ENCODE results near the gene SUPT3H.
"Not testable (repeated sequence)": the region's sequence is repeated elsewhere in the genome, so short reads cannot be mapped to it uniquely, and the experiment has no call there.

Gene SUPT3H

GRCh38 chr6:44949596-44950201 is 428.0 kb downstream of the SUPT3H start:
- DNase-seq (ENCODE audit: low read depth) = no peak

DNA sequence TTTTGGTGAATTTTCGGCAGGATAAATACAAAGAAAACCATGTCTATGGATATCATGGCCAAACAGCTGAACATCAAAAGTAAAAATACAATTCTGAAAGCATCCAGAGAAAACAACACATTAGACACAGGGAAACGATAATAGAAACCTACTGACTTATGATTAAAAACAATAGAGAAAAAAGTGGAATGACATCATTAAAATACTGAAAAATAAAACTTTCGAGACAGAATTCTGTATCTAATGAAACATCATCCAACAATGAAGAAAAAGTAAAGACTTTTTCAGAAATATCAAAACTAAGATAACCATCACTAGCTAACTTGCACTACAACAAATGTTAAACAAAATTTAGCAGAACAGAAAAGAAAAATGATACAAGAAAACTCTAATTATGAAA is 434.2 kb downstream of the SUPT3H start:
- DNase-seq (ENCODE audit: low read depth) = no peak

DNA sequence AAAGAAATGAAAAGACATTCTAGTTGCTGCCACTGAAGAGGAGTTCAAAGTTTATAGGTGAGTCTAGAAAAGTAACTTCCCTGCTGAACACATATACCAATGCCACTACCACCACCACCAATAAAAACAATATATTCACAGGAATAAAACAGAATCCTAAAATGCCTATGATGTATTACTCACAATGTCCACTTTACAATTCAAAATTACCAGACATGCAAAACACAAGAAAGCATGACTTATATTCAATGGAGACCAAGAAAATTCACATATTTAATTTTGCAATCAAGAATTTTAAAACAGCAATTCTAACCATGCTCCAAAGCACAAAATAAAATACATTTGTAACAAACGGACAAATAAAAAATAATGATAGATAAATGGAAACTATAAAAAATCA is 434.9 kb downstream of the SUPT3H start:
- DNase-seq (ENCODE audit: low read depth) = no peak

- DNase-seq (ENCODE audit: low read depth) = no peak
These were observed 435.5 kb downstream of the SUPT3H start for GRCh38 chr6:44942201-44942600.

DNA sequence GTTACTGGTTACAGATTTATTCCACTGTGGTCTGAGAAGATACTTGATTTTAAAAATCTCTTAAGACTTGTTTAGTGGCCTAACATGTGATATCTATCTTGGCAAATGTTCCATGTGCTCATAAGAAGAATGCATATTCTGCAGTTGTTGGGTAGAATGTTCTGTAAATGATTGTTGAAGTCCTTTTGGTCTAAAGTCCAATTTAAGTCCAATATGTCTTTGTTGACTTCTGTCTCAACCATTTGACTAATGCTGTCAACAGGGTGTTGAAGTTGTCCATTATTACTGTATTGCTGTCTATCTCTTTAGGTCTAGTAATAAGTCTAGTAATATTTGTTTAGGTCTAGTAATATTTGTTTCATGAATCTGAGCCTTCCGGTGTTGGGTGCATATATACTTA is 437.4 kb downstream of the SUPT3H start:
- no peak for DNase-seq (ENCODE audit: low read depth)

DNA sequence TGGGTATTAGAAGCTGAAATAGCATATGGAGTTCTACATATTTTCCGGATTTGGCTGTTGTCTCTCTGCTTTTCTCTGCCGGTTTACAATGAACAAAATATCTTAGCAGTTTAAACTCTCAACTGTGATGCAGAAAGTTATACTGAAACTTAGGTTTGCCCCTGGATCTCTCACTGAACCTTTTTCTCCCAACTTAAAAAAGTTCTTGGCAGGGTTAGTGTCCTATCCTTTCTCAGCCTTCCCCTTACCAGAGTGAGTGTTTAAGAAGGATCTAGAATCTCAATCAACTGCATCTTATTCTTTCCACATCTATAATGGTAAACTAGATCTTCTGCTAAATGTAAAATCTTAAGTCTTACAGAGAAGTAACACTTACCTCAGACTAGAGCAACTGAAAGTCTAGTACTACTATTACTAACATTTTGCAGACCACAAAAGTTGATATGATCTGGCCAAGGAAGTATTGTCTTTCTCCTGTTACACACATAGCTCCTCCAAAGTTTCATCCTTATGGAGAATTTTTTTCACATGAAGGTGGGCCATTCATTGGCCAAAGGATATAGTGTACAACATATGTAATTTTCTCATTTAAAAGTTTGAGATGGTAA is 441.9 kb downstream of the SUPT3H start:
- DNase-seq (ENCODE audit: low read depth) = no peak

DNA sequence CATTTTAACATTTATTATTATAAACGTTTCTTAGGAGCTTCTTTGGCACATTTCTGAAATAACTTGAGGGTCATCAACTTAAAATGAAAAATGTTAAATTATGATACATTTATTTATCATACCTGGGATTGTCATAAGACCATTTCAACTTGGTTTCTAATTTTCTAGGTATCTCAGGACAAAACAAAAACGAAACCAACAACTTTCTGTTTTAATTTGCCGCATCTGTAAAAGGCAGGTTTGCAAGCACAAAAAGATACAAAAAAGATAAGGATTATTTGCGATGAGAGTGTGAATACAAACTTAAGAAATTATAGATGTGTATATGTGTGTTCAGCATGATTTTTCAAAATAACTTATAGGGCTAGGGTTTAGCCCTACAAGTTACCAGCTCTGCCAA is 444.6 kb downstream of the SUPT3H start:
- DNase-seq (ENCODE audit: low read depth) = no peak

GRCh38 chr6:44932651-44933091 is 445.1 kb downstream of the SUPT3H start:
- no peak for DNase-seq (ENCODE audit: low read depth)

- no peak for DNase-seq (ENCODE audit: low read depth)
These were observed 446.3 kb downstream of the SUPT3H start for GRCh38 chr6:44931385-44931784.

DNA sequence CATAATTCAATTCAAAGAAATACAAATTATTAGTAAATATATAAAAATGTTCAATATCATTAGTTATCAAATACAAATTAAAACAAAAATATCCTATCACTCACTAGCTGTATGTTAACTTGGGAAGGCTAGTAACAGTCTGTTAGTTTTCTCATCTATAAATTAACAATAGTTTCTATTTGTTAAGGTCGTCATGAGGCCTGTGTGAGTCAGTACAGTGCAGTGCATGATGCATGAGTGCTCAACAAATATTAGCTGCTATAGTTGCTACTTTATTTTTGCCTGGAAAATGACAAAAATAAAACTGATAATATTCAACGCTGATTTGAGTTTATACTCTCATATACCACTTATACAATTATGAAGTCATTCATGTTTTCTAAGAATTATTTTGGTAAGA is 451.2 kb downstream of the SUPT3H start:
- no peak for DNase-seq (ENCODE audit: low read depth)

- DNase-seq (ENCODE audit: low read depth) = no peak
These were observed 452.5 kb downstream of the SUPT3H start for GRCh38 chr6:44925100-44925739.

GRCh38 chr6:44923444-44923843 is 454.3 kb downstream of the SUPT3H start:
- DNase-seq (ENCODE audit: low read depth) = no peak

GRCh38 chr6:44921798-44922197 is 455.9 kb downstream of the SUPT3H start:
- no peak for DNase-seq (ENCODE audit: low read depth)

- no peak for DNase-seq (ENCODE audit: low read depth)
These were observed 456.7 kb downstream of the SUPT3H start for GRCh38 chr6:44920952-44921491.

GRCh38 chr6:44918671-44919296 is 458.9 kb downstream of the SUPT3H start:
- no peak for DNase-seq (ENCODE audit: low read depth)

DNA sequence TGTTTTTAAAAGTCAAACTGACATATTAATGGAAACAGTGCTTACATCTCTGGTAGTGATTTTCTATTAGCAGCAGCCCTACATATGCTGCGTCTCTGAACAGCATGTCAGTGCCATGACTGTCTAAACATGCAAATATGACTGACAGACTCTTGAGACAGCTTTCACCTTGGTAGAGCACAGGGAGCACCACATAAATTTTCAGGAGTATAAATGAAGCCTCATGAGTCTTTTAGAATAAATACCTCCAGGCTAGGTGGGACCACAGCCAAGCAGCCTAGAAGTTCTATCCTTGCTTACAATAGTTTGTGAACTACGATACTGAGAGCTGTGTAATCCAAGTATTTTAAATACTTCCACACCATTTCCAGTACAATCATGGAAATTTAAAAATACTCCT is 460.3 kb downstream of the SUPT3H start:
- DNase-seq (ENCODE audit: low read depth) = no peak

GRCh38 chr6:44915111-44915510 is 462.6 kb downstream of the SUPT3H start:
- DNase-seq (ENCODE audit: low read depth) = no peak

DNA sequence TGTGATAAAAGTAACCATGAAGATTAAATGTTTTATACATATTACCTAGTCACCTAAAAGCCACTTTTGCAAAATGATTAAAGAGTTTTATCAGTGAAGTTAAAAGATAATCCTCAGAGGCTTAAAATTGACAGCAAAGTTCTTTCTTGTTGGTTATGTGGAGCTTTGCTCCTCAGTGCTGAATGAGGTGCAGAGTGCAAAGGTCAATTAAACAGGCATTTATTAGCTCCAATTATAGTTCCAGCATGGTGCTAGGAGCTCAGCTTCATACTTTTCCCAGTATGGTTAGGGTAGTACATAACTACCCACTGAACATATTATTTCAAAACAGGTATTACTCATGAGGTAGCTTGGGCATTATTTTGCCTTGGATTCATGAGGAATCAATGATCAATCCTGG is 463.6 kb downstream of the SUPT3H start:
- no peak for DNase-seq (ENCODE audit: low read depth)

GRCh38 chr6:44906761-44907160 is 471.0 kb downstream of the SUPT3H start:
- DNase-seq (ENCODE audit: low read depth) = no peak

- DNase-seq (ENCODE audit: low read depth) = not testable (repeated sequence)
These were observed 477.4 kb downstream of the SUPT3H start for GRCh38 chr6:44900358-44900757.

- DNase-seq (ENCODE audit: low read depth) = no peak
These were observed 479.3 kb downstream of the SUPT3H start for GRCh38 chr6:44898296-44898930.

DNA sequence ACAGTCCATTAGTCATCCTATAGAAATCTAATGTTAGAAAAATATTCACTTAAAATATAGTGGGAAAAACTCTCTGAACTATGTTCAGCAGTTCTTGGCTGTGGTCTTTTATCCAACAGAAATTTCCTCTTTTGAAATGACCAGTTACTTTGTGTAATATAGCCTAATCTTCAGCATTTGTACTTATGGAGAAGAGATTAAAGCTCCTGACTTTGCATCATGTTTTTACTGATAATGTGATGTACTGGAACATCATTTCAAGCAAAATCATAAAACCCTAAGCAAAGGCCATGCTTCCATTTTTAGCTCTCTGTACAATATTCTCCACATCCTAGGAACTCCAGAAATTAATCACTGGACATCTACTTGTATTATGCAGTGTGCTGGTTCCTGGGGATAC is 480.4 kb downstream of the SUPT3H start:
- DNase-seq (ENCODE audit: low read depth) = no peak

Measured in stimulated activated CD8-positive, alpha-beta memory T cell treated with anti-CD3 and anti-CD28 coated beads, Interleukin-15, amount 100 ng/mL, for 24 hours (primary cell).